KMS-11 (cell line): ENCODE results near the gene LTBP3.
A peak's percentile ranks its signal among the peaks of the same experiment; 100 is the strongest.

ENCODE experiments used
- H2AFZ ChIP-seq: fragments of 200-600 bp; sonication (generic); 2 replicates; pipeline ENCODE4 v1.6.1; 2016; ENCODE audit warnings: antibody characterized with exemption, mixed run types, low read depth
- H3K27ac ChIP-seq: fragments of 200-600 bp; sonication (generic); 2 replicates; pipeline ENCODE4 v1.6.1; 2016; ENCODE audit warnings: mild to moderate bottlenecking, mixed run types
- H3K27me3 ChIP-seq: fragments of 200-600 bp; sonication (generic); 2 replicates; pipeline ENCODE4 v1.6.1; 2017; ENCODE audit warnings: mild to moderate bottlenecking, low read depth, mixed run types, moderate library complexity; ENCODE audit not compliant: insufficient read depth
- H3K36me3 ChIP-seq: fragments of 200-600 bp; sonication (generic); 2 replicates; pipeline ENCODE4 v1.6.1; 2017; ENCODE audit warnings: mild to moderate bottlenecking, mixed run types; ENCODE audit not compliant: insufficient read depth
- H3K4me1 ChIP-seq: fragments of 200-600 bp; sonication (generic); 2 replicates; pipeline ENCODE4 v1.6.1; 2016; ENCODE audit warnings: mild to moderate bottlenecking, low read depth, mixed run types; ENCODE audit not compliant: poor library complexity, severe bottlenecking
- H3K4me2 ChIP-seq: fragments of 200-600 bp; sonication (generic); 2 replicates; pipeline ENCODE4 v1.7.0; 2016; ENCODE audit warnings: mild to moderate bottlenecking, mixed run types
- H3K4me3 ChIP-seq: fragments of 200-600 bp; sonication (generic); IDR thresholded peaks from 2 replicates; pipeline ENCODE4 v1.6.1; 2017; ENCODE audit warnings: low read depth, low read length, mixed read lengths; ENCODE audit not compliant: insufficient read depth
- H3K79me2 ChIP-seq: fragments of 200-600 bp; sonication (generic); 2 replicates; pipeline ENCODE4 v1.6.1; 2016; ENCODE audit warnings: low read depth, mixed run types; ENCODE audit not compliant: insufficient read depth
- H3K9ac ChIP-seq: fragments of 200-600 bp; sonication (generic); 2 replicates; pipeline ENCODE4 v1.6.1; 2016; ENCODE audit warnings: mild to moderate bottlenecking, mixed run types
- H4K20me1 ChIP-seq: fragments of 200-600 bp; sonication (generic); 2 replicates; pipeline ENCODE4 v1.6.1; 2016; ENCODE audit warnings: mild to moderate bottlenecking, mixed run types; ENCODE audit not compliant: insufficient read depth
- TF ChIP-seq, protein P1 (sequence below): fragments of 200-600 bp; sonication (generic); conservative IDR thresholded peaks from 2 replicates; pipeline ENCODE4 v1.6.1; 2017; ENCODE audit warnings: low read depth, mild to moderate bottlenecking, antibody characterized with exemption, low read length, moderate library complexity, mixed read lengths

Gene LTBP3

DNA sequence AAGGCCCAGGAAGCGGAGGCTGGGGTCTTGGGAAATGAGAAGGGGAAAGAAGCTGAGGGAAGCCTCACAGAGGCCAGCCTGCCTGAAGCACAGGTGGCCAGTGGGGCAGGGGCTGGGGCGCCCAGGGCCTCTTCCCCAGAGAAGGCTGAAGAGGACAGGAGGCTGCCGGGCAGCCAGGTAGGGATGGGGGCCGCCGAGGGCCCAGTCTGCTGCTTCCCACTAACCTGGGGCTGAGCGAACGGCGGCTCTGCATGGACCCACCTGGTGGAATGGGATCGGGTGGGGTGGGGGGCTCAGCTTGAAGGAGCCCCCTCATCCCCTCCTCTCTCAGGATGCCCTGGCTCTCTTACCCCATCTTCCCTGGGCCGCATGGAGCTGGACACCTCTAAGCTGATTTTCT, 25.4 kb upstream of the LTBP3 start:
- no peak overlapping the region for H3K9ac ChIP-seq
- H3K4me2 ChIP-seq = no peak overlapping the region
- no peak overlapping the region; the same call in 1 of the 2 replicates for H3K27ac ChIP-seq
- H3K36me3 ChIP-seq = no peaks in the 10 kb centered on the region; the same call in 1 of the 2 replicates
- TF ChIP-seq, protein P1, sequence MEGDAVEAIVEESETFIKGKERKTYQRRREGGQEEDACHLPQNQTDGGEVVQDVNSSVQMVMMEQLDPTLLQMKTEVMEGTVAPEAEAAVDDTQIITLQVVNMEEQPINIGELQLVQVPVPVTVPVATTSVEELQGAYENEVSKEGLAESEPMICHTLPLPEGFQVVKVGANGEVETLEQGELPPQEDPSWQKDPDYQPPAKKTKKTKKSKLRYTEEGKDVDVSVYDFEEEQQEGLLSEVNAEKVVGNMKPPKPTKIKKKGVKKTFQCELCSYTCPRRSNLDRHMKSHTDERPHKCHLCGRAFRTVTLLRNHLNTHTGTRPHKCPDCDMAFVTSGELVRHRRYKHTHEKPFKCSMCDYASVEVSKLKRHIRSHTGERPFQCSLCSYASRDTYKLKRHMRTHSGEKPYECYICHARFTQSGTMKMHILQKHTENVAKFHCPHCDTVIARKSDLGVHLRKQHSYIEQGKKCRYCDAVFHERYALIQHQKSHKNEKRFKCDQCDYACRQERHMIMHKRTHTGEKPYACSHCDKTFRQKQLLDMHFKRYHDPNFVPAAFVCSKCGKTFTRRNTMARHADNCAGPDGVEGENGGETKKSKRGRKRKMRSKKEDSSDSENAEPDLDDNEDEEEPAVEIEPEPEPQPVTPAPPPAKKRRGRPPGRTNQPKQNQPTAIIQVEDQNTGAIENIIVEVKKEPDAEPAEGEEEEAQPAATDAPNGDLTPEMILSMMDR = no peak
- H3K27me3 ChIP-seq = no peaks in the 10 kb centered on the region
- no peak overlapping the region for H3K4me3 ChIP-seq
- peaks cover 47% of the 10 kb centered on the region for H3K4me1 ChIP-seq
- no peaks in the 10 kb centered on the region for H4K20me1 ChIP-seq
- peaks cover 2% of the 10 kb centered on the region; the same call in 1 of the 2 replicates for H3K79me2 ChIP-seq
- no peak overlapping the region for H2AFZ ChIP-seq

GRCh38 chr11:65581928-65582327, 23.8 kb upstream of the LTBP3 start:
- Histone ChIP-seq H2AFZ (no peak overlapping the region), H3K4me2 (no peak overlapping the region), H3K36me3 (no peaks in the 10 kb centered on the region; the same call in 1 of the 2 replicates), H3K4me1 (peaks cover 47% of the 10 kb centered on the region), H3K4me3 (no peak overlapping the region), H3K9ac (no peak overlapping the region), H3K27me3 (no peaks in the 10 kb centered on the region), H3K79me2 (peaks cover 18% of the 10 kb centered on the region), H3K27ac (peak overlapping the region; percentile 28; the same call in 1 of the 2 replicates), H4K20me1 (no peaks in the 10 kb centered on the region)
- TF ChIP-seq, protein P1 = no peak

DNA sequence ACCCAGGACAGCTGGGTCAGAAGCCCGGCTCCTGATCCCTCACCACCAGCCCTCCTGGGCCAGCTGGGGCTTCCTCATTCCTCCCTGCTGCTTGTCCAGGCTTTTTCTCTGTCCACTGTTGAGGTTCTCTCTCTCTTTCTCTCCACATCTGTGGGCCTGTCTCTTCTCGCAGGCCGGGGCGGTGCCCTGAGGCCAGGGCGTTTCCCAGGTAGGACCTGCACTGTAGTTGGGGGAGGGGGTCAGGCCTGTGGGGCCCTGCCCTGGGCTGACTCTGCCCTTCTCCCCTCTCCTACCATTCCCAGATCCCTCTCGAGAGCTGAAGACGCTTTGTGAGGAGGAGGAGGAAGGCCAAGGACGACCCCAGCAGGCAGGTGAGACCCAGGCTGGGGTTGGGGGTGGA, 22.6 kb upstream of the LTBP3 start:
- H2AFZ ChIP-seq = no peak overlapping the region
- H3K9ac ChIP-seq = no peak overlapping the region
- no peak overlapping the region for H3K4me2 ChIP-seq
- no peak overlapping the region for H3K27ac ChIP-seq
- no peaks in the 10 kb centered on the region for H4K20me1 ChIP-seq
- H3K4me1 ChIP-seq = peaks cover 35% of the 10 kb centered on the region
- H3K36me3 ChIP-seq = no peaks in the 10 kb centered on the region; the same call in 1 of the 2 replicates
- no peak overlapping the region for H3K4me3 ChIP-seq
- peaks cover 28% of the 10 kb centered on the region for H3K79me2 ChIP-seq
- H3K27me3 ChIP-seq = no peaks in the 10 kb centered on the region
- TF ChIP-seq, protein P1 = no peak

GRCh38 chr11:65580031-65580692, 22.0 kb upstream of the LTBP3 start:
- H4K20me1 ChIP-seq = no peaks in the 10 kb centered on the region
- no peak overlapping the region for H3K4me2 ChIP-seq
- no peak overlapping the region for H3K27ac ChIP-seq
- no peaks in the 10 kb centered on the region for H3K27me3 ChIP-seq
- no peak overlapping the region for H3K9ac ChIP-seq
- no peaks in the 10 kb centered on the region; the same call in 1 of the 2 replicates for H3K36me3 ChIP-seq
- no peak overlapping the region for H3K4me3 ChIP-seq
- peaks cover 34% of the 10 kb centered on the region for H3K4me1 ChIP-seq
- TF ChIP-seq, protein P1 = no peak
- no peak overlapping the region for H2AFZ ChIP-seq
- H3K79me2 ChIP-seq = peaks cover 28% of the 10 kb centered on the region
